Embryonic facial prominence (tissue), 1 donor: Measurements from ENCODE around the gene KRTAP10-2.
"Not testable (repeated sequence)": the region's sequence is repeated elsewhere in the genome, so short reads cannot be mapped to it uniquely, and the experiment has no call there.

Experiments used
- DNase-seq: peaks from one replicate; pipeline ENCODE4 v3.0.0-alpha.2; 2016; ENCODE audit errors: extremely low spot score

KRTAP10-2 gene

DNA sequence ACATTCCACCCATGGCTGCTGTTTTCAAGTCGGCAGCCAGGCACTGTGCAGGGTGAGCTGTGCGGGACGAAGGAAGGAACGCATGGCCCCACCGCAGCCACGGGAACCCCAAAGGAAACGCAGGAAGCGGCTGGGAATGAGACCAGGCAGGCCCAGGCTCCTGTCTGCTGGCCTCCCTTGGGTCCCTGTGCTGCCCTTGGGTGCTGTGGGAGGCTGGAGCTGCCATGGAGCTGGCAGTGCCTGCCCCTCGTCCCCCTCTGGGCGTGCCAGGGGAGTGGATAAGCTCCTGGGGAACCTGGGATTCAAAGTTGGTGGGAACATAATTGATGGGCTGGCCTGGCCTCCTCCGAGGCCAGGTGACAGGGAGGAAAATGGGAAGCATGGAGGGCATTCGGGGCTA, 17.0 kb upstream of the KRTAP10-2 start:
- no peak for DNase-seq

DNA sequence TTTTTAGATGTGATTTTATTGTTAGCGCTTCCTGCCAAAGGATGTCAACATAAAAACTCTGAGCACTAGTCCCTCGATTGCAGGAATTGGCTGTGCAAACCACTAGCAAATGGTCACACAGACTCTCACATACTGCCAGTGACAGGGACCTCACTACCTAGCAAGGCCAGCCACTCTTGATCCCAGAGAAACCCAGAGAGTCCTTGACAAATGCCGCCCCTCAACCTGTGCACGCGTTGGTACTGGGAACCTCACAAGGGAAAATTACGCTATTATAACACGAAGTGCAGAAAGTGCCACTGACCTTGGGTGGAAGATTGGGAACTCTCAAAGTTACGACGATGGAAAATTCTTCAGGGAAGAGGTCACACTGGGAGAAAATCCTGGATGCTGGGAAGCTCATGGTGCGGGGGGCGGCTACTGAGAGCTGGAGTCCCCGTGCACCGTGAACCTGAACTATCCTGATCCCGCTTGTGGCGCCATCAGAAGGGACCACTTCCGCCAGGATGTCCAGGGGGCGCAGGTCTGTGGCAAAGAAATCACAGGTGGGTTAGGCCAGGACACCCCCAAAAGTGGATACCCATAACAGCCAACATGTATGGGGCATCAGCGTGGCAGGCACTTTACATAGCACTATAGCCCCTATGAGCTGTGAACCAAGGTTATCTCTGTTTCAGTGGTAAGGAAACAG, 16.3 kb upstream of the KRTAP10-2 start:
- DNase-seq, result no peak

DNA sequence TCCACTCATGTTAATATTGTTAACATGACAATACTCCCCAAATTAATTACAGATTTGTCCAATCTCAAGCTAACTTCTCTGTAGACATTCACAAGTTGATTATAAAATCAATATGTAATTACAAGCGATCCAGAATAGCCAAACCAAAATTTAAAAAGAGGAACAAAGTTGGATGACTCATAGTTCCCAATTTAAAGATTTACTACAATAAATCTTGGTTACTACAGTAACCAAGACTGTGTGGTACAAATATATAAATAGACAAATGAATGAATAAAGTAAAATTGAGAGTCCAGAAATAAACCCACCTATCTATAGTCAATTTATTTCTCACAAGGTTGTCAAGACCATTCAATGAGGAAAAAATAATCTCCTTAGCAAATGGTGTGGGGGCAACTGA, 15.1 kb upstream of the KRTAP10-2 start:
- no peak for DNase-seq

DNA sequence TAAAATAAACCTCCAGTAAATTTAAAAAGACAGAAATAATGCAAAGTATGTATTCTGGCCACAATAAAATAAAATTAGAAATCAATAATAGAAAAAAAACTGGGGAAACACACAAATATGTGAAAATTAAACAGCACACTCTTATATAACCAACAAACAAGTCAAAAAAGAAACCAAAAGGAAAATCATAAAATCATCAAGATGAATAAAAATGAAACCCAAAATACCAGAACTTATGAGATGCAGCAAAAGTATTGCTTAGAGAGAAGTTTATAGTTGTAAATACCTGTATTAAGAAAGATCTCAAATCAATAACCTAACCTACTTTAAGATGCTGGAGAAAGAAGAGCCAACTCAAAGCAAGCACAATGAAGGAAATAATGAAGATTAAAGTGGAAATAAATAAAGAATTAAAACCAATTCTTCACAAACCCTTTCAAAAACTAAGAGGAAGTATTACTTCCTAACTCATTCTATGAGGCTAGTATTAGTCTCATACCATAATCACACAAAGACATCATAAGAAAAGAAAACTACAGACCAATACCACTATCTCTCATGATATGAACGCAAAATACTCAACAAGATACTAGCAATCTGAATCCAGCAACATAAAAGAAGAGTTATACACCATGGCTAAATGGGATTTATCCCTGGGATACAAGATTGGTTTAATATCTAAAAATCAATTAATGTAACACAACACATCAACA, 13.7 kb upstream of the KRTAP10-2 start:
- no peak for DNase-seq

DNA sequence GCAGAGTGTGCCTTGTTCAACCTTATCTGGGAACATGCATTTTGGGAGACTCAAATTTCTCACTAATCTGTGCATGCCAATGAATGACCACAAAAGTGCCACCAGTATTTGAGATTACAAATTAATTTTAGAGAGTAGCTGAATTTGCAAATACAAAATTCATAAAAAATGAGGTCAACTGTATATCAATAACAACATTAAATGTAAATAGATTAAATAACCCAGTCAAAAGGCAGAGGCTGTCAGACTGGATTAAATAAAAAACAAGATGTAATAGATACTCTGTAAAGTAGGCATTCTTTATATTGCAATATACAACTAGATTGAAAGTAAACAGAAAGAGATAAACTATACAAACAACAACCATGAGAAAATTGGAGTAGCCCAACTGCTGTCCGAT, 12.8 kb upstream of the KRTAP10-2 start:
- DNase-seq, result no peak

DNA sequence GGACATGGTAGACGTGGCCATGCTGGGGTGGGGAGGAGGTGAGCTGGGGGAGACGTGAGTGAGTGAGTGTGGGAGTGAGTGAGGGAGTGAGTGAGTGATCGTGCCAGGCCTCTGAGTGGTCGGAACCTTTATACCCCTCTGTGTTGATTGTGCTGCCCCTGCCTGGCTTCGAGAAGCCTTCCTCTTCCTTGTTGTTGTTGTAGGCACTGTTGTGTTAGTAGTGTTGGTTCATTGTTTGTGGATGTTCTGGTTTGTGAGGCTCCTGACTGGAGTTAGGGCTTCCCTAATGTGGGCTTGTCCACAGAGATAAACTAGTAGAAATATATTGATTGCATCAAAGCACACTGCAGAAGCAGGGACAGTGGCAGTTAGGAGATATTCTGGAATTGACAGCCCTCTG, 7.4 kb upstream of the KRTAP10-2 start, which contains the start of gene KRTAP10-3:
Gene KRTAP10-3 (minus strand): TSS at position 101 of the 400 bp plus-strand sequence. CDS start 80 bp downstream, at position 21.
- DNase-seq, result no peak

DNA sequence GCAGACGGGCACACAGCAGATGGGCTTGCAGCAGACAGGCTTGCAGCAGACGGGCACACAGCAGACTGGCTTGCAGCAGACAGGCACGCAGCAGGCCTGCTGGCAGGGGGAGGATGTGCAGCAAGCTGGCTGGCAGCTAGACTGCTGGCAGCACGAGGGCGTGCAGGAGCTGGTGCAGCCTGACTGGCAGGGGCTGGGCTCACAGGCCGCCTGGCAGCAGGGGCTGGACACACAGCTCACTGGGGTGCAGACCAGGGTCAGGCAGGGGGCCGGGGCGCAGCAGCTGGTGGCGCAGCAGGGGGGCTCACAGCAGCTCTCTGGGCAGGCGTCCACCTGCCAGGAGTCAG, 7.0 kb upstream of the KRTAP10-2 start:
- not testable (repeated sequence) for DNase-seq

DNA sequence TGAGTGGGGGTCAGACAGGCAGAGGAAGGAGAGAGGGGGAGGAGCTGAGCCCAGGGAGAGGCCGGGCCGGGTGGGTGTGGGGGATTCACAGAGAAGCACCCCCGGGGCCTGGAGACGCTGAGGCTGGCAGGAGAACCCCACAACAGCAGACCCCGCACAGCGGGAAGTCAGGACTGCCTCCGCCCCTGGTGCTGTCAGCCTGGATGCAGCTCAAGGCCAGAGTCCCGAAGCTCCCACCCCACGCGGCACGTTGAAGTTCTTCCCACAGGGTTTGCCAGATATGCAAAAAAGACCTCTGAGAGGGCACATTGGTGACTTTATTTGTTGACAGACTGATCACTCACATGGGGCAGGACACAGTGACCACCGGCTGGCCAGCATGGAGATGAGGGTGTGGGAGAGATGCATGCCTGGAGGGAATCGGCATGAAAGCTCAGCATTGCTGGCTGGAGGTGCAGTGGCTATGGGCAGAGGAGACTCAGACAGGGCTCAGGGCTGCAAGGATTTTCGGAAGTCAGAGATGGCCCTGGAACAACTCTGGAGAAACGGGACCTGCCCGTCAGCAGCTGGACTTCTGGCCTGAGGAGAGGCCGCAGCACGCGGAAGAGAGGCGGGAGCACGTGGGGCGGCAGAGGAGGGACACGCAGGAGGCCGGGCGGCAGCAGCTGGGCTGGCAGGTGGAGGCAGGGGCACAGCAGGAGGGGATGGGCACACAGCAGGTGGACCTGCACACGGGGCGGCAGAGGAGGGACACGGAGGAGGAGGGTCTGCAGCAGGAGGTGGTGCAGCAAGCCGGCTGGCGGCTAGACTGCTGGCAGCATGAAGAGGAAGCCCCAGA, 6.4 kb upstream of the KRTAP10-2 start:
- DNase-seq, result no peak

DNA sequence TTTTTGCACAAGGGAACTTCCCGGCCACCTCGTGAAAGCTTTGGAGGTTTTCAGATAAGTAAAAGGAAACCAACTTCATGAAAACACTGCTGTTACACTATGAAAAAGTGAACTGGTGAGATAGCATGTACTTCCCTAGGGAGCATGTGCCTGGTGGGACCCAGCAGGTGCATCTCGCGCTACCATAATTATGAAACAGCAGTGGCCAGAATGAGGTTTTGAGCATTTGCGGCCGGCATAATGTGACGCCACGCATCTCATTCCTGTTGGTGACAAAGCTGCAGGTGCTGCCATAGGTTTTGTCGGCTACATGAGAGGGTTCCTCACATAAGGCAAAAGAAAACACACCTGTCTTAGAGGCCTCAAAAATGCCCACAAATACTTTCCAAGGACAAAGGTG, 5.6 kb upstream of the KRTAP10-2 start:
- no peak for DNase-seq

DNA sequence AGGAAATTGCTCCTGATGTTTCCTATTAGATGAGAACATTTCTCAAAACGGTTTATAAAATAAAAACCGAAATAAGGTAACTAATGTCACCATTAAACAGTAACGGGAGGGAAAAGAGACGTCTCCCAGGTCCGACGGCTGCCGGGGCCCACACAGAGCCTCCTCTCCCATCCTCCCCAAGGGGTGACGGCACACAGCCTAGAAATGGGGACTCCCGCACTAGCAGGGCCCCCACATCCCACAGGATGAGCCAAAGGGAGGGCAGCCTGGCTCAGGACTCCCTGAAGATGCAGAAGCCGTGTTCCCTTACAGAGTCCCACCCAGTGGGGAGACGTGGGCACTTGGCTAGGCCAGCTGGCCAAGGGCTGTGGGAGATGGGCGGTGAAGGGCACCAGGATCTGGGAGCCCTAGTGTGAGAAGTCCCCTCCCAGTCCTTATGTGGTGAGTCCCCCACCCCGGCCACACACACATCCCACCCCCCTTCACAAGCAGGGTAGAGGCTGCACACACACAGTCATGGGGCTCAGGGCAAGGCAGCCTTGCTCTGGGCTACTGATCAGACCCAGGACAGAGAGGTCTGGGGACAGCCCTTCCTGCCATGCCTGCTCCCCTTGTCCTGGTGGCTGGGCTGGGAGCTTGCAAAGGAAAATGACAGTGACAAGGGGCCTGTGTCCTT, 4.0 kb upstream of the KRTAP10-2 start:
- no peak for DNase-seq

DNA sequence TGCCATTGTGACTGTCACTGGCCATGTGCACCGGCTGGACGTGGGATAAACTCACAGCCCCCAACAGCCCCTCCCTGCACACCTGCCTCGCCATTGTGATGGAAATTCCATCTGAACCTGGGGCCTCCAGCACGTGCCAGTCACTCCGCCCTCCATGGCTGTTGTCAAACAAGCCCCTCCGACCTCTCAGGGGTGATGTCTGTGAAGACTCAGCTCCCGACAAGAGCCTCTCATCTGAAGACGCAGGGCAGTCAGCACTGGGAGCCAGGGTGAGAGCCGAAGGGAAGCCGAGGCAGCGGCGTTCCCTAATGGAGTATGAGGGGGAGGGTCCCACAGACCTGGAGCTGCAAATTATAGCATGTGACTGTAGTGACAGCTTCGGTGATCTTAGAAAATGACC, 1.4 kb upstream of the KRTAP10-2 start:
- no peak for DNase-seq

DNA sequence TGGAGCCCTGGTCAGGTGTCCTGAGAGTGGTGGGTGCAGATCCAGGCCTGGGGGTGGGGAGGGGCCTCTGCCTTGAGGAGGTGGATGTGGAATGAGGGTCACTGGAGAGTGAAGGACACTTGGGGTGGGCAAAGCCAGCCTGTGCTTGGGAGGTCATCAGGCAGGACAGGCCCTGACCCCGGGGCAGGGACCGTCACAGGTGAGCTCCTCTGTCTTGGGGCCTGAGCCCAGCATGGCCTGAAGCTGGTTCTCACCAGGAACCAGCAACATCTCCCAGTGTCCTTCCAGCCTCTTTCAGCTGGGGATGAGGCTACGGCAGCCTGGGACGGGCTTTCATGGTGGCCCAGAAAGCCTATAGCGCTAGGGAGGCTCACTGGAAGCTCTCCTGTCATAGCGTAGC, 831 bp upstream of the KRTAP10-2 start:
- no peak for DNase-seq

DNA sequence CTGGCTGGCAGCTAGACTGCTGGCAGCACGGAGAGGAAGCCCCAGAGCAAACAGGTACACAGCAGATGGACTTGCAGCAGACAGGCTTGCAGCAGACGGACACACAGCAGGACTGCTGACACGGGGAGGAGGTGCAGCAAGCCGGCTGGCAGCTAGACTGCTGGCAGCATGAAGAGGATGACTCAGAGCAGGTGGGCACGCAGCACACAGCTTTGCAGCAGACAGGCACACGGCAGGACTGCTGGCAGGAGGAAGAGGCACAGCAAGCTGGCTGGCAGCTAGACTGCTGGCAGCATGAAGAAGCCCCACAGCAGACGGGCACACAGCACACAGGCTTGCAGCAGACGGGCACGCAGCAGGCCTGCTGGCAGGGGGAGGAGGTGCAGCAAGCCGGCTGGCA, 498 bp downstream of the KRTAP10-2 start:
- no peak for DNase-seq

DNA sequence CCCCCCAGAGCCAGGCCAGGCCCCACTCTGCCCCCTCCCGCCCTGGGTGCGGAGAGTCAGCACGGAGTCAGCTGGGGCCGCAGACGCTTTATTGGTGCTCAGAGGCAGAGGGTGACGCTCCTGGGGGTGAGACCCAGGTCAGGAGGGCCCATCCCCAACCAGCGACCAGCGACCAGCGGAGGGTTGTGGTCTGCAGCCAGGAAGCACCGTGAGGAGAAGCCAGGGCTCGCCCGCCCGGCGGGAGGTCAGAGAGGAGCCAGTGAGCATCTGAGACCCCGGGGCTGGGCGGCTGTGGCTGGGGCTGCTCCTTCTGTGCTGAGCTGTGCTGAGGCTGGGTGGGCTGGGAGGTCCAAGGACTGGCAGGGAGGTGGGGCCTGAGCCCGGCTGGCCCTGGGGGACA, 1.0 kb downstream of the KRTAP10-2 start:
- not testable (repeated sequence) for DNase-seq

DNA sequence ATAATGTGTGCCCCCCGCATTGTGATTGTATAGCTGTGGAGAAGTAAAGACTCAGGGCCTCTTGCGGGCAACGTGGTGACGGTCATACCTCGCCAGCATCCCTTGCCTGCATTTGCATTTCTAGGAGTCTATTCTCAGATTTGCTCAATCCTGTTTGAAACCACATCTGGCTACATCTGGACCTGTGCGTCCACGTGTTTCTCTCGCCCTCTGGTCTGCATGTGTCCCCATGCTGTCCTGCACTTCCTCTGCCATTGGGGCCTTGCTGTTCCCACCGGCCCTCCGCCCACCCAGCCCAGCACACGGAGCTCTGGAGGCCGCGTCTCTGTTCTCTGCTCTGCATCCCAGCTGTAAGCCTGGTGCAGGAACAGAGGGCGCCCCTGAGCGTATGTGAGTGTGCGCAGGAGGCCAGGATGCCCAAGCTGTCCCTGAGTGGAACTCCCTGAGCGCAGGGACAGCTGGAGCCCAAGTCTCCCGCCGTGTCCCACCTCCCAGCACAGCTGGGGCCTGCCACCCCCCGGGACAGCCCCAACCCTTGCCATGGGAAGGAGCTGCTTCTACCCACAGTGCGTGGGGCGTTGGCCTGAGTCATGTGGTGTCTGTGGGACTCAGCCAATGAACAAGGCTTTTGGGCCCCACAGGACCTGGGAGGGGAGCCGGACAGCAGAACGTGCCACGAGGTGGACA, 1.6 kb downstream of the KRTAP10-2 start:
- no peak for DNase-seq

DNA sequence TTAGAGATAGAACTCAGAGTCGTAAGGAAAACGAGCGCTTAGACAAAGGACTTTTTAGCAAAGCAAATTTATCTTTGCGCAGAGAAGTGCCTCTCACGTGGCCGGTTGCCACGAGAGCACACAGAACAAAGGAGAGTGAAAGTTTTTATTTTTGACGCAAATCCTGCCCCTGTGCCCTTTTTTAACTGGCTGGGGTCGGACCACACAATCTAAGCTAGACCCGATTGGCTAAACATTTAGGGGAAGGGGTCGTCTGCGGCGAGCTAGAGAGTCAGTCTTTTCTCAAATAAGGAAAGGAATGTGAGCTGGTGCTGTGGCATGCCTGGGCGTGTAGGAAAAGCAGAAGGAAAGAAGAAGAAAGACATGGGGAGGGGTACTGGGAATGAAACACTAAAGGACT, 2.4 kb downstream of the KRTAP10-2 start:
- peak; percentile 15 for DNase-seq

DNA sequence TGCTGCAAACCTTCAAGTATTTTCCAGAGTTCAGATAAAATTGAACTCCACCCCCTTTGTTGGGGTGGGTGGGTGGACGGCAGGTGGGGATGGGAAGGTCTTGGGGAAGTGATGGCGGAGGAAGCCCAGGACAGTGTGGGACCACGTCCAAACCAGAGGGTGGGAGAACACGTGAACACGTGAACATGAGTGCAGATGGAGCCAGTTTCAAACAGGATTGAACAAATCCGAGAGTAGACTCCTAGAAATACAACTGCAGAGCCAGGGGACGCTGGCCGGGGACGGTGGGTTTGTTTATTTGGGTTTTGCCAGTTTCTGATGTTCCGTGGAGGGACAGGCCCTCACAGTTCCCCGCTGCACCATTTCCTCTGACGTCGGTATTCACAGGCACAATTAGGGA, 2.9 kb downstream of the KRTAP10-2 start:
- DNase-seq, result no peak

DNA sequence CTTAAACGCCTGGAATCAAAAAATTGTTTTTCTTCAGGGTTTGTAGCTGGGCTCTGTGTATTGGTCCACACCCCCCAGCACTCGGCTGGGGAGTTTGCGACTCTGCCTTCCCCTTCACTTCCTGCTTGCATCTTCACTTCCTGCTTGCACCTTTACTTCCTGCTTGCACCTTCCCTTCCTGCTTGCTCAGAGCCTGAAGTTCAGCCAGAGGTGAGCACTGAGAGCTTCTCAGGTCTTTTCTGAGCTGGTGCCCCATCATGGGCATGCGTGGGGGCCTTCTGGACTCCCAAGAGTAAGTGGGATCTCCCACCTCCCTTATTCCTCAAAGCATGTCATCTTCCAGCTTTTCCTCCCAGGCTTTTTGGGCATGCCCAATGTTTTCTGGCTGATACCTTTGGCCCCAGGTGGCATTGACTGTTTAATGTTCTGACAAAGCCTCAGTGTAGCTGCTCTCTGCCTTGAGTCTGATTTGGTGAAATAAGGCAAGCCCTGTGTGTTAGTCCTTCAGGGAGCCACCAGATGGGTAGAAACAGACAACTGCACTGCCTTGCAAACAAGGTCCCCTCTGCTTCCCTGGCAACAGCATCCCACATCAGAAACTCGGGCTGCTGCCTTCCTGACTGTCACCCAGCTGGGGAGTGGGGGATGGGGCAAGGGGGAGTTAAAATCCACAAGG, 3.5 kb downstream of the KRTAP10-2 start:
- no peak for DNase-seq

DNA sequence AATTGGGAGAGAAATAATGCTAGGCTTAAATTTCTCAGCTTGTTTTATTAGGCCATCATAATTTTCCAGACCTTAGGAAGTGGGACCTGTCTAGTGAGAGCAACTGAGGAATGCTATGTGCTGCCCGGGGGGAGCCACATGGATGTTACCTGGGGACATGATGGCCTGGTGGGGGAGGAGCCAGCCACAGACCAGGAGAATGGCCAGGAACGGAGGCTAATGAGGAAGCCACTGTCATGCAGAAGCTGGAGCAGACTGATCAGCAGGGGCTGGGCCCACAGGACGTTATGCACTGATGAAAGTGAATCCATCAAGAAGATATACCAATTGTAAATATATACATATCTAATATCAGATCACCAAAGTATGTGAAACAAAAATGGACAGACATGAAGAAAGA, 6.7 kb downstream of the KRTAP10-2 start:
- DNase-seq, result no peak

DNA sequence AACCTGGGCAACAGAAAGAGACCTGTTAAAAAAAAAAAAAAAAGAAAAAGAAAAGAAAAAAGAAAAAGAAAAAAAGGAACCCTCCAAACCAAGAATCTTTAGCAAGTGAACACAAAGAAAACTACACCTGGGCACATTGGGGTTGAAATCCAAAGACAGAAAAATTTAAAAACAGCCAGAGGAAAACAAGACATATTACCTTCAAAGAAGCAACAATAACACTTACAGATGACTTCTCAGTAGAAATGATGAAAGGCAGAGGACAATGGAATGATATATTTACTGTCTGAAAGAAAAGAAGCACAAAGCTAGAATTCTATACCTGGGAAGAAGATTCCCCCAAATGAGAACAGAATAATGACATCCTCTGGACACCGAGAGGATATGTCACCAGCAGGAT, 8.6 kb downstream of the KRTAP10-2 start:
- no peak for DNase-seq

DNA sequence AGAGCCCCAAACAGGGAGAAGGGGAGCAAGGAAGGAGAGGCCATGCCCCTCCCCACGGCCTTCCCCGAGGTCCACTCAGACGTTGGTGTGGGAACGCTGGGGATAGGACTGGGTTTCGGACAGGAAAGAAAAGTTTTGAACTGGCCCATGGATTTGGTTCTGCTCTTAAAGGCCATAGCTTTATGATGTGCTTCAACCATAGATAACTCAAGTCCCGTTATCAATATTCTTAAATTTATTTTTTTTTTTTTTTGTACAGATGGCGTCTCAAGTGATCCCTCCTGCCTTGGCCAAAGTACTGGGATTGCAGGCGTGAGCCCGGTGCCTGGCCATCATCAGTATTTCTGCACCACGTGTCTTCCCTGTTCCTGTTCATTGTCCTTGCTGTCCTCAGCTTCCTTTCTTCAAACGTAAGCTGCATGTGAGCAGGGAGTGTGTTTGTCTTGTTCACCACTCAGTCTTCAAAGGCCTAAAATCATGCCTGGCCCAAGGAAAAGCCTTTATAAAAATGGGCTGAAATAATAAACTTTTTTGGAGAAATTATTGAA, 10.5 kb downstream of the KRTAP10-2 start:
- DNase-seq, result no peak
